Activated naive CD8-positive, alpha-beta T cell treated with anti-CD3 and anti-CD28 coated beads, Interleukin-2, amount 50 U/mL, for 16 hours (primary cell): Measurements from ENCODE around the gene NDUFB10.

ENCODE experiments used
- DNase-seq: peaks from one replicate; pipeline ENCODE4 v3.0.0-alpha.2; 2020; ENCODE audit warnings: low read depth, low spot score

Gene NDUFB10

GRCh38 chr16:1971796-1972489 lies 12.6 kb downstream of the NDUFB10 start, which contains the start of gene TBL3:
TSS of gene TBL3 (plus strand) at chr16:1972053. CDS start at chr16:1972165, 112 bp downstream.
- DNase-seq: peak; percentile 90

- no peak for DNase-seq
These were observed 13.1 kb downstream of the NDUFB10 start for GRCh38 chr16:1972490-1972877.

GRCh38 chr16:1973461-1974156 lies 14.3 kb downstream of the NDUFB10 start:
- DNase-seq: no peak

- DNase-seq: no peak
These were observed 15.1 kb downstream of the NDUFB10 start for GRCh38 chr16:1974157-1975070.

- no peak for DNase-seq
These were observed 16.3 kb downstream of the NDUFB10 start for GRCh38 chr16:1975432-1976215.

GRCh38 chr16:1976216-1976520 lies 16.8 kb downstream of the NDUFB10 start:
- DNase-seq: no peak

GRCh38 chr16:1976951-1977874 lies 17.9 kb downstream of the NDUFB10 start:
- no peak for DNase-seq

GRCh38 chr16:1977875-1978268 lies 18.5 kb downstream of the NDUFB10 start:
- no peak for DNase-seq

GRCh38 chr16:1978476-1979120 lies 19.3 kb downstream of the NDUFB10 start:
- DNase-seq: no peak

GRCh38 chr16:1979271-1980029 lies 20.1 kb downstream of the NDUFB10 start:
- DNase-seq: no peak

- DNase-seq: no peak
These were observed 20.9 kb downstream of the NDUFB10 start for GRCh38 chr16:1980030-1980769.

GRCh38 chr16:1980770-1981087 lies 21.4 kb downstream of the NDUFB10 start:
- DNase-seq: no peak

GRCh38 chr16:1981398-1981836 lies 22.1 kb downstream of the NDUFB10 start, which contains the start of gene NOXO1:
TSS of gene NOXO1 (minus strand) at chr16:1981469. CDS start at chr16:1981179, 290 bp downstream.
- no peak for DNase-seq

GRCh38 chr16:1982013-1982433 lies 22.7 kb downstream of the NDUFB10 start:
- DNase-seq: no peak

- no peak for DNase-seq
These were observed 23.7 kb downstream of the NDUFB10 start for GRCh38 chr16:1982991-1983543.

GRCh38 chr16:1983544-1984346 lies 24.4 kb downstream of the NDUFB10 start, which contains the start of gene GFER:
TSS of gene GFER (plus strand) at chr16:1984193. CDS start at chr16:1984219, 26 bp downstream.
- DNase-seq: no peak
